ENCODE measurements around the gene STK24.

The STK24 gene

DNA sequence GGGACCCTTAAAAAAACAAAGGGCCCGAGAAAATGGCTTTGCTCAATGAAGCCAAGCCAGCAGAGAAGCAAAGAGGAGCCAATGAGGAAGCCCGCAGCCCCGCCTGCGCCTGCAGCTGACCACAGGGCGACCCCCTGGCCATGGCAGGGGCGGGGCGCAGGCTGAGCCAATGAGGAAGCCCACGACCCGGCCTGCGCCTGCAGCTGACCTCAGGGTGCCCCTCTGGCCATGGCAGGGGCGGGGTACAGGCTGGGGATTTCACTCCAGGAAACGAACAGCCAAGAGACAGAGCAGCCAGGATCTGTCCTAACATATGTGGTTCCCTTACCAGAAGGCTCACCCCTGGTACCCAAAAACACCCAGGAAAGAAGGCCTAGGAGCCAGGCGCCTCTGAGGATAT is 101.4 kb downstream of the STK24 start:
- peaks cover 35% of the 10 kb centered on the region for H3K79me2 ChIP-seq (ENCODE audit: insufficient read depth, low read length)
- no peaks in the 10 kb centered on the region for H3F3A ChIP-seq (ENCODE audit: low read depth)
- H3K27me3 ChIP-seq (ENCODE audit: insufficient read depth, low read length, poor library complexity, severe bottlenecking): no peaks in the 10 kb centered on the region
- H4K20me1 ChIP-seq (ENCODE audit: insufficient read depth, low read length, poor library complexity, severe bottlenecking): peaks cover 46% of the 10 kb centered on the region
- H2AFZ ChIP-seq (ENCODE audit: low read length): no peak overlapping the region
- no peak overlapping the region for H3K4me2 ChIP-seq (ENCODE audit: low read depth, low read length, poor library complexity, severe bottlenecking)
- no peaks in the 10 kb centered on the region for H3K9me2 ChIP-seq (replicated peaks; ENCODE audit: low read depth, low read length)
- no peak overlapping the region for H3K9ac ChIP-seq (ENCODE audit: low read depth, low read length, poor library complexity, severe bottlenecking)
- peaks cover 26% of the 10 kb centered on the region for H3K4me1 ChIP-seq (ENCODE audit: insufficient read depth, low read length, poor library complexity, severe bottlenecking)
- H3K9me3 ChIP-seq (ENCODE audit: insufficient read depth, low read depth, low read length): no peaks in the 10 kb centered on the region
- H3K4me3 ChIP-seq (ENCODE audit: low read length, poor library complexity, severe bottlenecking): no peak overlapping the region
- TF ChIP-seq, protein P1, sequence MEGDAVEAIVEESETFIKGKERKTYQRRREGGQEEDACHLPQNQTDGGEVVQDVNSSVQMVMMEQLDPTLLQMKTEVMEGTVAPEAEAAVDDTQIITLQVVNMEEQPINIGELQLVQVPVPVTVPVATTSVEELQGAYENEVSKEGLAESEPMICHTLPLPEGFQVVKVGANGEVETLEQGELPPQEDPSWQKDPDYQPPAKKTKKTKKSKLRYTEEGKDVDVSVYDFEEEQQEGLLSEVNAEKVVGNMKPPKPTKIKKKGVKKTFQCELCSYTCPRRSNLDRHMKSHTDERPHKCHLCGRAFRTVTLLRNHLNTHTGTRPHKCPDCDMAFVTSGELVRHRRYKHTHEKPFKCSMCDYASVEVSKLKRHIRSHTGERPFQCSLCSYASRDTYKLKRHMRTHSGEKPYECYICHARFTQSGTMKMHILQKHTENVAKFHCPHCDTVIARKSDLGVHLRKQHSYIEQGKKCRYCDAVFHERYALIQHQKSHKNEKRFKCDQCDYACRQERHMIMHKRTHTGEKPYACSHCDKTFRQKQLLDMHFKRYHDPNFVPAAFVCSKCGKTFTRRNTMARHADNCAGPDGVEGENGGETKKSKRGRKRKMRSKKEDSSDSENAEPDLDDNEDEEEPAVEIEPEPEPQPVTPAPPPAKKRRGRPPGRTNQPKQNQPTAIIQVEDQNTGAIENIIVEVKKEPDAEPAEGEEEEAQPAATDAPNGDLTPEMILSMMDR (conservative IDR thresholded peaks at IDR 0.05; ENCODE audit: low read length): no peak
- peaks cover 43% of the 10 kb centered on the region; the same call in 1 of the 2 replicates for H3K36me3 ChIP-seq (ENCODE audit: insufficient read depth, low read length)

DNA sequence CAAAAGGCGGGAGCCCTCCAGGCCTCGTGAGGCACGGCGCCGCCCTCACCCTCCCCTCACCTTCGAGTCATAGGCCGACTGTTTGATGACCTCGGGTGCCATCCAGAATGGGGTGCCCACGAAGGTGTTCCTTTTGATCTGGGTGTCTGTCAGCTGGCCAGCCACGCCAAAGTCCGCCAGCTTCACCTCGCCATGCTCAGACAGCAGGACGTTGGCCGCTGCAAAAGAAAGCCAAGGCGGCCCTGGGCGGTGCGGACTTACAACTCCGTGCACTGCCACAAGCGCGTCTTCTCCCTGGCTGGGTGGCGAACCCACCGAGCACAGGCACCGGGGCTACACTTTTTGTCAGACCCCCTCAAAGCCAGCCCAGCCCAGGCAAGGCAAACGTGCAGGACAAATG is 102.1 kb downstream of the STK24 start:
- no peaks in the 10 kb centered on the region for H3K9me3 ChIP-seq (ENCODE audit: insufficient read depth, low read depth, low read length)
- no peaks in the 10 kb centered on the region for H3F3A ChIP-seq (ENCODE audit: low read depth)
- peaks cover 40% of the 10 kb centered on the region for H4K20me1 ChIP-seq (ENCODE audit: insufficient read depth, low read length, poor library complexity, severe bottlenecking)
- no peak overlapping the region for H2AFZ ChIP-seq (ENCODE audit: low read length)
- H3K4me2 ChIP-seq (ENCODE audit: low read depth, low read length, poor library complexity, severe bottlenecking): no peak overlapping the region
- peaks cover 26% of the 10 kb centered on the region for H3K4me1 ChIP-seq (ENCODE audit: insufficient read depth, low read length, poor library complexity, severe bottlenecking)
- H3K36me3 ChIP-seq (ENCODE audit: insufficient read depth, low read length): peaks cover 43% of the 10 kb centered on the region; the same call in 1 of the 2 replicates
- no peak for TF ChIP-seq EZH2phosphoT487 (IDR thresholded peaks at IDR 0.05; ENCODE audit: borderline replicate concordance)
- TF ChIP-seq, protein P1 (conservative IDR thresholded peaks at IDR 0.05; ENCODE audit: low read length): no peak
- H3K9me2 ChIP-seq (replicated peaks; ENCODE audit: low read depth, low read length): no peaks in the 10 kb centered on the region
- no peaks in the 10 kb centered on the region for H3K27me3 ChIP-seq (ENCODE audit: insufficient read depth, low read length, poor library complexity, severe bottlenecking)
- peaks cover 38% of the 10 kb centered on the region for H3K79me2 ChIP-seq (ENCODE audit: insufficient read depth, low read length)
- no peak overlapping the region for H3K4me3 ChIP-seq (ENCODE audit: low read length, poor library complexity, severe bottlenecking)
- H3K9ac ChIP-seq (ENCODE audit: low read depth, low read length, poor library complexity, severe bottlenecking): no peak overlapping the region

GRCh38 chr13:98474292-98474691 is 102.6 kb downstream of the STK24 start:
- Histone ChIP-seq H3K36me3 (ENCODE audit: insufficient read depth, low read length) (peaks cover 43% of the 10 kb centered on the region; the same call in 1 of the 2 replicates), H3K79me2 (ENCODE audit: insufficient read depth, low read length) (peaks cover 35% of the 10 kb centered on the region), H2AFZ (ENCODE audit: low read length) (no peak overlapping the region), H3K4me3 (ENCODE audit: low read length, poor library complexity, severe bottlenecking) (no peak overlapping the region), H3K9me2 (replicated peaks; ENCODE audit: low read depth, low read length) (no peaks in the 10 kb centered on the region), H3K9ac (ENCODE audit: low read depth, low read length, poor library complexity, severe bottlenecking) (no peak overlapping the region), H3K27me3 (ENCODE audit: insufficient read depth, low read length, poor library complexity, severe bottlenecking) (no peaks in the 10 kb centered on the region), H3F3A (ENCODE audit: low read depth) (no peaks in the 10 kb centered on the region), H3K4me1 (ENCODE audit: insufficient read depth, low read length, poor library complexity, severe bottlenecking) (peaks cover 26% of the 10 kb centered on the region), H3K4me2 (ENCODE audit: low read depth, low read length, poor library complexity, severe bottlenecking) (no peak overlapping the region), H3K9me3 (ENCODE audit: insufficient read depth, low read depth, low read length) (no peaks in the 10 kb centered on the region), H4K20me1 (ENCODE audit: insufficient read depth, low read length, poor library complexity, severe bottlenecking) (peaks cover 36% of the 10 kb centered on the region)
- TF ChIP-seq, protein P1 (conservative IDR thresholded peaks at IDR 0.05; ENCODE audit: low read length): no peak
- no peak for TF ChIP-seq EZH2phosphoT487 (IDR thresholded peaks at IDR 0.05; ENCODE audit: borderline replicate concordance)

Data from Loucy (cell line).